IMR-90 (cell line): ENCODE results near the gene LRRN2. TPM values are rescaled to one million over a fixed set of nuclear protein-coding genes. Genes with fewer than 3 reads are reported as not detected.

Source experiments
- ATAC-seq: fragments of 200-7000 bp; cut with Tn5 transposase; 2 replicates; pipeline ENCODE4 v1.9.1; 2020; ENCODE audit warnings: low read depth, mild to moderate bottlenecking, moderate library complexity
- BruUV-seq: library from RNA; stranded (reverse); fragments of 400-500 nt; replicated peaks from 2 replicates; lab custom pipeline; 2021; lab: Mats Ljungman, UMichigan
- CTCF ChIA-PET: fragments of 300-600 bp; formaldehyde crosslinking; extraction: SDS; loops from one replicate; lab custom pipeline; 2021; ENCODE audit warnings: antibody characterized with exemption; lab: Yijun Ruan, JAX
- POLR2A ChIA-PET: fragments of 300-600 bp; sonication (Branson Sonifier 250); formaldehyde crosslinking; loops from one replicate; lab custom pipeline; 2022; ENCODE audit warnings: antibody characterized with exemption; ENCODE audit not compliant: unreplicated experiment; lab: Charles Lee
- DNase-seq: peaks from one replicate; pipeline ENCODE4 v3.0.0; 2013
- H2AFZ ChIP-seq: replicated peaks from 2 replicates; pipeline ENCODE3; 2013; ENCODE audit warnings: low read length, mild to moderate bottlenecking; ENCODE audit not compliant: poor library complexity
- H2AK5ac ChIP-seq: 2 replicates; pipeline ENCODE4 v1.6.1; 2013; ENCODE audit warnings: low read depth, low read length, inconsistent platforms
- H2AK9ac ChIP-seq: replicated peaks from 2 replicates; pipeline ENCODE3; 2013; ENCODE audit warnings: mild to moderate bottlenecking, low read depth, low read length, moderate library complexity; ENCODE audit not compliant: poor library complexity
- H2BK120ac ChIP-seq: 2 replicates; pipeline ENCODE4 v1.6.1; 2013; ENCODE audit warnings: low read depth, low read length, inconsistent platforms
- H2BK15ac ChIP-seq: 3 replicates; pipeline ENCODE4 v1.6.1; 2013; ENCODE audit warnings: low read depth, low read length, inconsistent platforms
- H2BK20ac ChIP-seq: 2 replicates; pipeline ENCODE4 v1.6.1; 2013; ENCODE audit warnings: low read depth, mild to moderate bottlenecking, inconsistent platforms, low read length, moderate library complexity
- H2BK5ac ChIP-seq: 2 replicates; pipeline ENCODE4 v1.6.1; 2013; ENCODE audit warnings: mild to moderate bottlenecking, low read depth, low read length, inconsistent platforms; ENCODE audit not compliant: poor library complexity, severe bottlenecking
- H3K14ac ChIP-seq: replicated peaks from 2 replicates; pipeline ENCODE4 v1.6.1; 2013; ENCODE audit warnings: low read depth, low read length, inconsistent platforms
- H3K18ac ChIP-seq: 2 replicates; pipeline ENCODE4 v1.6.1; 2013; ENCODE audit warnings: low read depth, low read length, control low read depth
- H3K23ac ChIP-seq: 2 replicates; pipeline ENCODE4 v1.6.1; 2013; ENCODE audit warnings: low read depth, low read length, inconsistent platforms
- H3K27ac ChIP-seq: 2 replicates; pipeline ENCODE4 v1.5.1; 2013; ENCODE audit warnings: mild to moderate bottlenecking, control low read depth, low read length; ENCODE audit not compliant: insufficient read depth
- H3K27me3 ChIP-seq: 2 replicates; pipeline ENCODE4 v1.6.1; 2013; ENCODE audit warnings: low read length; ENCODE audit not compliant: control insufficient read depth, insufficient read depth
- H3K36me3 ChIP-seq: 2 replicates; pipeline ENCODE4 v1.6.1; 2013; ENCODE audit warnings: low read length, mixed read lengths; ENCODE audit not compliant: control insufficient read depth, insufficient read depth
- H3K4ac ChIP-seq: 2 replicates; pipeline ENCODE4 v1.6.1; 2013; ENCODE audit warnings: low read depth, low read length, inconsistent platforms
- H3K4me1 ChIP-seq: 2 replicates; pipeline ENCODE4 v1.6.1; 2013; ENCODE audit warnings: low read length, mixed read lengths; ENCODE audit not compliant: control insufficient read depth, insufficient read depth
- H3K4me2 ChIP-seq: 2 replicates; pipeline ENCODE4 v1.6.1; 2013; ENCODE audit warnings: low read depth, mild to moderate bottlenecking, control low read depth, low read length, moderate library complexity
- H3K4me3 ChIP-seq: 2 replicates; pipeline ENCODE4 v1.5.1; 2013; ENCODE audit warnings: low read depth, mild to moderate bottlenecking, control low read depth, low read length, moderate library complexity; ENCODE audit not compliant: insufficient read depth
- H3K56ac ChIP-seq: 2 replicates; pipeline ENCODE4 v1.6.1; 2013; ENCODE audit warnings: low read length, inconsistent platforms; ENCODE audit not compliant: insufficient read depth; ENCODE audit errors: extremely low read depth
- H3K79me1 ChIP-seq, 2 experiments: 2 replicates each; pipeline ENCODE4 v1.6.1; 2013; ENCODE audit warnings: low read length in 2 of 2, inconsistent platforms in 1 of 2, low read depth in 1 of 2
- H3K9ac ChIP-seq: 2 replicates; pipeline ENCODE4 v1.6.1; 2013; ENCODE audit warnings: low read depth, low read length, control low read depth
- H3K9me1 ChIP-seq: 2 replicates; pipeline ENCODE4 v1.6.1; 2013; ENCODE audit warnings: low read length, inconsistent platforms; ENCODE audit not compliant: insufficient read depth
- H3K9me3 ChIP-seq: 2 replicates; pipeline ENCODE4 v1.6.1; 2013; ENCODE audit warnings: low read length; ENCODE audit not compliant: control insufficient read depth, insufficient read depth
- H4K20me1 ChIP-seq: 2 replicates; pipeline ENCODE4 v1.6.1; 2013; ENCODE audit warnings: low read length, inconsistent platforms; ENCODE audit not compliant: insufficient read depth
- H4K5ac ChIP-seq: 2 replicates; pipeline ENCODE4 v1.6.1; 2013; ENCODE audit warnings: mild to moderate bottlenecking, low read depth, low read length, control low read depth
- H4K8ac ChIP-seq, 2 experiments: 2 replicates each; pipeline ENCODE4 v1.6.1; 2013; ENCODE audit warnings: low read depth in 2 of 2, low read length in 2 of 2, control low read depth in 1 of 2, inconsistent platforms in 1 of 2
- H4K91ac ChIP-seq: 2 replicates; pipeline ENCODE4 v1.6.1; 2013; ENCODE audit warnings: low read depth, low read length, inconsistent platforms; ENCODE audit not compliant: insufficient read depth
- BHLHE40 ChIP-seq: fragments of 150-350 bp; IDR thresholded peaks from 2 replicates; pipeline ENCODE4 v1.6.1; 2016; ENCODE audit warnings: mild to moderate bottlenecking, low read depth, low read length
- CEBPB ChIP-seq: IDR thresholded peaks from 2 replicates; pipeline ENCODE4 v1.6.1; 2012; ENCODE audit warnings: low read depth, low read length, improper control_type of control experiment
- CHD1 ChIP-seq: IDR thresholded peaks from 2 replicates; pipeline ENCODE4 v1.6.1; 2012; ENCODE audit warnings: low read depth, low read length, improper control_type of control experiment
- CTCF ChIP-seq: conservative IDR thresholded peaks from 2 replicates; pipeline ENCODE4 v1.5.1; 2012; ENCODE audit warnings: mild to moderate bottlenecking, low read depth, low read length, improper control_type of control experiment
- FOS ChIP-seq: fragments of 150-350 bp; IDR thresholded peaks from 2 replicates; pipeline ENCODE4 v1.6.1; 2016; ENCODE audit warnings: low read depth, low read length
- MAFK ChIP-seq: IDR thresholded peaks from 2 replicates; pipeline ENCODE4 v1.6.1; 2012; ENCODE audit warnings: low read depth, low read length, improper control_type of control experiment
- MAZ ChIP-seq: IDR thresholded peaks from 2 replicates; pipeline ENCODE4 v1.6.1; 2012; ENCODE audit warnings: low read depth, mild to moderate bottlenecking, low read length, improper control_type of control experiment, moderate library complexity, borderline replicate concordance
- MXI1 ChIP-seq: IDR thresholded peaks from 2 replicates; pipeline ENCODE4 v1.6.1; 2012; ENCODE audit warnings: low read depth, mild to moderate bottlenecking, low read length, moderate library complexity, borderline replicate concordance
- POLR2A ChIP-seq: IDR thresholded peaks from 2 replicates; pipeline ENCODE4 v1.6.1; 2012; ENCODE audit warnings: mild to moderate bottlenecking, low read depth, low read length
- RAD21 ChIP-seq: IDR thresholded peaks from 2 replicates; pipeline ENCODE4 v1.6.1; 2012; ENCODE audit warnings: low read length, improper control_type of control experiment
- USF2 ChIP-seq: fragments of 150-350 bp; IDR thresholded peaks from 2 replicates; pipeline ENCODE4 v1.6.1; 2017; ENCODE audit warnings: mild to moderate bottlenecking, antibody characterized with exemption, low read length, low read depth
- WGBS, 2 experiments: methylation state at CpG; one replicate each; pipeline versions ENCODE4 v1.1.5 to v1.1.7; 2013; ENCODE audit warnings: missing lambda C conversion rate in 2 of 2; ENCODE audit not compliant: insufficient read length in 1 of 2; ENCODE audit errors: extremely low coverage in 2 of 2; 5-methylcytosine and 5-hydroxymethylcytosine counted together
- dilution Hi-C: fragments of 300-500 bp; cut with HindIII; formaldehyde crosslinking; loops from one replicate; pipeline ENCODE4 v1.14.3; 2018; ENCODE audit warnings: low sequenced_read_pairs; ENCODE audit not compliant: unreplicated experiment
- in situ Hi-C: fragments of 300-500 bp; cut with MboI; formaldehyde crosslinking; loops from 3 replicates; pipeline ENCODE4 v1.14.3; 2019; ENCODE audit warnings: low sequenced_read_pairs, inconsistent platforms, mixed read lengths
- intact Hi-C: fragments of 100-400 bp; cut with micrococcal nuclease; formaldehyde crosslinking; loops from 2 replicates; pipeline ENCODE4 v1.10.0; 2022
- polyA plus RNA-seq, 3 experiments: library from polyadenylated mRNA; depleted of rRNA; stranded (reverse); fragments of >200 nt; gene quantifications; 2 replicates each; pipeline ENCODE4 v1.2.3, GENCODE V29; 2012; ENCODE audit warnings: low replicate concordance in 1 of 3
- total RNA-seq: library from RNA; depleted of rRNA; stranded (reverse); fragments of >200 nt; gene quantifications from 2 replicates; pipeline ENCODE4 v1.2.3, GENCODE V29; 2012

LRRN2 gene
- total and polyA plus RNA-seq, 2 of the 4 experiments (the other 2 are of a cell fraction), result not detected

- H2BK15ac ChIP-seq, result no peak overlapping the region
- ATAC-seq (no peak), DNase-seq (no peak)
- no peak overlapping the region for H4K91ac ChIP-seq
- H3K27me3 ChIP-seq, result peaks cover 15% of the 10 kb centered on the region
- H3K9ac ChIP-seq, result no peak overlapping the region
- H3K4me3 ChIP-seq, result no peak overlapping the region
- H2AK5ac ChIP-seq, result no peak overlapping the region
- no CpG with 5 or more reads among the region's 7 CpGs for WGBS, 2 experiments
- no peak overlapping the region for H3K4me2 ChIP-seq
- intact Hi-C loops (no loop called here), in situ Hi-C loops (no loop called here), dilution Hi-C loops (no loop called here)
- no peak overlapping the region for H4K5ac ChIP-seq
- H2AK9ac ChIP-seq, result no peak overlapping the region
- ChIA-PET CTCF (no interaction called here), POLR2A (no interaction called here)
- no TSS peak for BruUV-seq
- H3K18ac ChIP-seq, result no peak overlapping the region
- H2BK5ac ChIP-seq, result no peak overlapping the region
- no peaks in the 10 kb centered on the region for H3K36me3 ChIP-seq
- no peak overlapping the region for H2BK20ac ChIP-seq
- H2BK120ac ChIP-seq, result no peak overlapping the region
- no peak overlapping the region for H3K56ac ChIP-seq
- H3K9me3 ChIP-seq, result no peaks in the 10 kb centered on the region
- TF ChIP-seq CEBPB (no peak), USF2 (no peak), MXI1 (no peak), MAZ (no peak), CTCF (no peak), RAD21 (no peak), CHD1 (no peak), MAFK (no peak), BHLHE40 (no peak), FOS (no peak), POLR2A (no peak)
- no peak overlapping the region for H3K4ac ChIP-seq
- H3K23ac ChIP-seq, result no peak overlapping the region
- no peaks in the 10 kb centered on the region for H4K20me1 ChIP-seq
- no peak overlapping the region for H3K14ac ChIP-seq
- no peaks in the 10 kb centered on the region for H3K79me1 ChIP-seq
- no peak overlapping the region for H4K8ac ChIP-seq
- H3K4me1 ChIP-seq, result no peaks in the 10 kb centered on the region
- no peaks in the 10 kb centered on the region for H3K9me1 ChIP-seq
- no peak overlapping the region for H2AFZ ChIP-seq
- H3K27ac ChIP-seq, result no peak overlapping the region
Measured at GRCh38 chr1:204692841-204693356, 7.4 kb upstream of the LRRN2 start.
